Upper lobe of right lung (tissue), 1 donor: ENCODE data around the gene SEMA6A. TPM values are rescaled to one million over a fixed set of nuclear protein-coding genes. Genes with fewer than 3 reads are reported as not detected.

Source experiments
- ATAC-seq: fragments of 200-7000 bp; cut with Tn5 transposase; one replicate; pipeline ENCODE4 v1.9.1; 2020; ENCODE audit warnings: mild to moderate bottlenecking, moderate library complexity
- DNase-seq: peaks from one replicate; pipeline ENCODE4 v3.0.0-alpha.2; 2020
- H3K27ac ChIP-seq: fragments of 200-600 bp; one replicate; pipeline ENCODE4 v1.8.0; 2022
- H3K27me3 ChIP-seq: fragments of 200-600 bp; one replicate; pipeline ENCODE4 v1.8.0; 2022; ENCODE audit warnings: mild to moderate bottlenecking
- H3K36me3 ChIP-seq: fragments of 200-600 bp; one replicate; pipeline ENCODE4 v1.8.0; 2022
- H3K4me1 ChIP-seq: fragments of 200-600 bp; one replicate; pipeline ENCODE4 v1.8.0; 2022
- H3K4me3 ChIP-seq: fragments of 200-600 bp; one replicate; pipeline ENCODE4 v1.8.0; 2022; ENCODE audit warnings: mild to moderate bottlenecking
- H3K9me3 ChIP-seq: fragments of 200-600 bp; one replicate; pipeline ENCODE4 v1.8.0; 2022
- CTCF ChIP-seq: fragments of 200-600 bp; IDR thresholded peaks from one replicate; pipeline ENCODE4 v1.8.0; 2022; ENCODE audit warnings: antibody characterized with exemption
- intact Hi-C: fragments of 100-400 bp; cut with DNase I; formaldehyde crosslinking; loops from one replicate; pipeline ENCODE4 v1.11.0; 2022
- total RNA-seq: library from RNA; stranded (reverse); fragmentation: NEBNext Ultra II Directional; extraction: Animal tissue kit (Norgen Biotek cat#: 25700); gene quantifications from one replicate; pipeline ENCODE4 v1.2.1, GENCODE V29; 2021
- donor health status: DM: no; HTN: yes; CAD: no; lungs with severe emphysema.

The SEMA6A gene
- total RNA-seq, 1 donor from 2014 or later = 33.3 TPM

GRCh38 chr5:116573702-116574366, 789 bp downstream of the SEMA6A start:
- DNase-seq (peak; percentile 63), ATAC-seq (peak; percentile 10)
- Histone ChIP-seq H3K27ac (peak overlapping the region; percentile 61), H3K4me1 (peaks cover 17% of the 10 kb centered on the region), H3K36me3 (no peaks in the 10 kb centered on the region), H3K9me3 (no peaks in the 10 kb centered on the region), H3K4me3 (peak overlapping the region; percentile 66), H3K27me3 (peaks cover 37% of the 10 kb centered on the region)
- intact Hi-C loops = no loop called here
- TF ChIP-seq CTCF = no peak

GRCh38 chr5:116573279-116573701, 1.3 kb downstream of the SEMA6A start:
- peak overlapping the region; percentile 61 for H3K27ac ChIP-seq
- DNase-seq (peak; percentile 63), ATAC-seq (peak; percentile 2)
- no peaks in the 10 kb centered on the region for H3K9me3 ChIP-seq
- peak overlapping the region; percentile 66 for H3K4me3 ChIP-seq
- H3K4me1 ChIP-seq = peaks cover 17% of the 10 kb centered on the region
- intact Hi-C loops = no loop called here
- H3K27me3 ChIP-seq = peaks cover 37% of the 10 kb centered on the region
- no peak for TF ChIP-seq CTCF
- no peaks in the 10 kb centered on the region for H3K36me3 ChIP-seq

- DNase-seq (peak; percentile 65), ATAC-seq (peak; percentile 3)
- Histone ChIP-seq H3K4me1 (peaks cover 17% of the 10 kb centered on the region), H3K36me3 (no peaks in the 10 kb centered on the region), H3K27me3 (peaks cover 37% of the 10 kb centered on the region), H3K4me3 (peak overlapping the region; percentile 66), H3K9me3 (no peaks in the 10 kb centered on the region), H3K27ac (peak overlapping the region; percentile 61)
- intact Hi-C loops = no loop called here
- TF ChIP-seq CTCF = no peak
Observed at GRCh38 chr5:116572350-116573278, 2.0 kb downstream of the SEMA6A start.

- Histone ChIP-seq H3K4me3 (peak overlapping the region; percentile 66), H3K36me3 (no peaks in the 10 kb centered on the region), H3K27ac (no peak overlapping the region), H3K9me3 (no peaks in the 10 kb centered on the region), H3K27me3 (peaks cover 37% of the 10 kb centered on the region), H3K4me1 (peaks cover 17% of the 10 kb centered on the region)
- intact Hi-C loops = no loop called here
- no peak for TF ChIP-seq CTCF
- ATAC-seq (no peak), DNase-seq (no peak)
Observed at GRCh38 chr5:116571568-116572349, 2.9 kb downstream of the SEMA6A start.

GRCh38 chr5:116569999-116570398, 4.6 kb downstream of the SEMA6A start:
- TF ChIP-seq CTCF = no peak
- ATAC-seq = no peak
- Histone ChIP-seq H3K27me3 (peaks cover 30% of the 10 kb centered on the region), H3K9me3 (no peaks in the 10 kb centered on the region), H3K36me3 (no peaks in the 10 kb centered on the region), H3K27ac (no peak overlapping the region), H3K4me1 (peaks cover 8% of the 10 kb centered on the region), H3K4me3 (no peak overlapping the region)
- no peak for DNase-seq
- intact Hi-C loops = no loop called here
